Measurements from ENCODE around the gene NCKAP5.

Gene NCKAP5

GRCh38 chr2:132911726-132912724 lies 656.2 kb downstream of the NCKAP5 start:
- DNase-seq: no peak

GRCh38 chr2:132910432-132910831 lies 657.8 kb downstream of the NCKAP5 start:
- DNase-seq: no peak

DNA sequence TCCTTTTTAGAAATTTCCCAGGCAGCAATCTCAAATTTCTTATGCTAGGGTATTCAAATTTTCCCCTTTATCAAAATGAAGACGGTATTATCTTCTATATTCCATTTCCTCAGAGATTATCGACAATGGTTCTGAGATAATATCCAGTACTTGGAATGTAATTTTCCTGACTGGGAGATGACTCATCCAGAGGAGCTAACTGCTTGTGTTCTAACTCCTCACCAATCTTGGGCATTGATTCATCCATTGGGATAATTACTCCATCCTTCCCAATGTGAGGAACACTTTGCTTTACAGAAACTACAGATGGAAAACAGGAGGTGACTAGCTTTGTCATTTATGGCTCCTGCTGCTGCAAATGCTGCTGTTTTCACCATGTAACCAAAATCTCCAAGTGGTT lies 658.8 kb downstream of the NCKAP5 start:
- no peak for DNase-seq

DNA sequence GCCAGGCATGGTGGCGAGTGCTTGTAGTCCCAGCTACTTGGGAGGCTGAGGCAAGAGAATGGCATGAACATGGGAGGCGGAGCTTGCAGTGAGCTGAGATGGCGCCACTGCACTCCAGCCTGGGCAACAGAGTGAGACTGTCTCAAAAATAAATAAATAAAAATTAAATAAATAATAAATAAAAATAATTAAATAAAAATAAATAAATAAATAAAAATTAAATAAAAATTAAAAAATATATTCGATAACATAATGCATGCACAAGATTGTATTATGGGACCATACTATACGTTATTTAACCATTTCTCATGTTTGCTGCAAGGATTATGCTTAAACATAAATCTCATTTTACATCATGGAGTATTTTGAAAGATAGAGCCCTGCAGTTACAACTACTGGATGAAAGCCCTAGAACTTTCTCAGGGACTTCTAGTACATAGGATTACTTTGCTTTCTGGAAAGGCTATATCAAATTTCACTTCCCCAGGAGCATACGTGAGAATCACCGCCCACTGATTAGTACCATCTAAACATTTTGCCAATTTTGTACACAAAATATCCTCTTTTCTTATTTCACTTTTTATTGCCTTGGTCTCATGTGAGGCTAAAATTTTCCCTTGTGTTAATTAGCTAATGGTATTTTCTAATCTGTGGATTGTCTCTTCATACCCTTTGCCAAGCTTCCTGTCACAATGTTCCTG lies 664.0 kb downstream of the NCKAP5 start:
- no peak for DNase-seq

DNA sequence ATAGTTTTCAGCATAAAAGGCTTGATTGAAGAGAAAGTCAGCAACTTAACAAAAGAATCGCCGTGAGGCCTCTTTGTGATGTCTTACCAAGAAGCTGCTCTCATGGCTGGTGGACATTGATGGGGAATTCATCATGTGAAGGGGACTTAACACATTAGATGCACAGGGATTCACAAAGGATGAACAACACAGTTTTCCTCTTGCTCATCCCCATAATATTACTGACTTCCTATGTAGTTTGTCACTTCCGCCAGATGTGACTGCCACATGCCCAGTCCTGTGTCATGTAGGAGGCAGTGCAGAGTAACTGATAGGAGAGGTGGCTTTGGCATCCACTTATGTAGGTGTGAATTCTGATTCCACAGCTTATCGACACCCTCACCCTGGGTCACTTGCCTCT lies 665.6 kb downstream of the NCKAP5 start:
- no peak for DNase-seq

- no peak for DNase-seq
These were observed 666.6 kb downstream of the NCKAP5 start for GRCh38 chr2:132901661-132902060.

- DNase-seq: no peak
These were observed 671.2 kb downstream of the NCKAP5 start for GRCh38 chr2:132897111-132897510.

DNA sequence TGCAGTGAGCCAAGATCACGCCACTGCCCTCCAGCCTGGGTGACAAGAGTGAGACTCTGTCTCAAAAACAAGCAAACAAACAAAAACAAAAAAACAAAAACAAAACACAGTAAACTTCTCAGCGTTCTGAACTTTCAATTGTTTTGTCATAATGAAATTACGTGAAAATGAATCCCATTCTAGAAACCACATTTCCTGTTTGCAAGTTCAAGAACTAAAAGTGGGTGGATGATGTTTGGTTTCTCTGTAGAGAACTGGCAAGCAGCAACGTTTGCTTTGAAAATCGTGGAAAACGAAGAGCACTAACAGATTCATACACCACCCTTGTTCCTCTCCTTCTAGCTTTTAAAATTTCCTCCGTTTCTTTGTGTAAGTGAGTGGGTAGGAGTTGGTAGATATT lies 672.2 kb downstream of the NCKAP5 start:
- DNase-seq: no peak

DNA sequence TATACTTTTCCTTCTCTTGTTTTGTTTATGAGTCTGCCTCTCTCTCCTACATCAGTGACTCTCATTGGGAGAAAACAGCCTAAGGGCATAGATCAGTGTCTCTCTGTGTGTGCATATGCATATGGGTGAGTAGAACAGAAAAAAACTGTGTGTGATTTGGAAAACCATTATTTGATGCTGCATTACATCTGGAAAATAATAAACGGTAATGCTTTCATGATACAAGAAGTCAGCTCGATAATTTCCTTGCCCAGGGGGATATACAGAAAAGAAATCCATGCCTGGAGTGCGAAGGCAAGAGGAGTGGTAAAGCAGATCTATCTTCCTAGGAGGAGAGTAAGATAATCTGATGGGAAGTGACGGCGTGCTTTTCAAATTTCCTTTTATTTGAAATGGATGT lies 676.8 kb downstream of the NCKAP5 start:
- DNase-seq: no peak

DNA sequence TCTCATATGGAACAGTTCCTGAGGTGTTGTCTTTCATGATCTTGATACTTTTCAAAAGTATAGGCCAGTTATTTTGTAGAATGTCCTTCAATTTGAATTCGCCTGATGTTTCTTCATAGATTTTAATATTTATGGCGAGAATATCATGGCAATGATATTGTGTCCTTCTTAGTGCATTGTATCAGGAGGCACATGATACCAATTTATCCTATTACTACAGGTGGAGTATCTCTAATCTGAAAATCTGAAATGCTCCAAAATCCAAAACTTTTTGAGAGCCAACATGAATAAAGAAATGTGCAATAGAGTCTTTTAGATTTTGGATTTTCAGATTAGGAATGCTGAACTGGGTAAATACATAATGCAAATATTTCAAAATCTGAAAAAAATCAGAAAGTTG lies 681.7 kb downstream of the NCKAP5 start:
- DNase-seq: no peak

DNA sequence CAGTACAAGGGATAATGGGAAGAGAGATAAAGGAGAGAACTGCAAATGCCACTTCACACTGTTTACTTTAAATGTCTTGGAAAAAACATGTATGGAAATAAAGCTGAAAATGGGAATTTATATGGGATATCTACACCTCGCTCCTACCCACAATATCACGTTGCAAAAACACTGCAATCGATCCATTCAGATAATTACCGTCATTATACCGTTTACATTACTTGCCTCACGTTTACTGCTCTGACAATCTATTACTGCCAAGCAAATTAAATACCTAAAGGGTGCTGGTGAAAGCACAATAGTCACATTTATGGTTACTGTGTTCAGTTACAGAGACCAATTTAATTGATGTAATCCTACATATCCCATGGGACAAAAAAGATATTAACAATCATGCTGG lies 683.6 kb downstream of the NCKAP5 start:
- DNase-seq: no peak

DNA sequence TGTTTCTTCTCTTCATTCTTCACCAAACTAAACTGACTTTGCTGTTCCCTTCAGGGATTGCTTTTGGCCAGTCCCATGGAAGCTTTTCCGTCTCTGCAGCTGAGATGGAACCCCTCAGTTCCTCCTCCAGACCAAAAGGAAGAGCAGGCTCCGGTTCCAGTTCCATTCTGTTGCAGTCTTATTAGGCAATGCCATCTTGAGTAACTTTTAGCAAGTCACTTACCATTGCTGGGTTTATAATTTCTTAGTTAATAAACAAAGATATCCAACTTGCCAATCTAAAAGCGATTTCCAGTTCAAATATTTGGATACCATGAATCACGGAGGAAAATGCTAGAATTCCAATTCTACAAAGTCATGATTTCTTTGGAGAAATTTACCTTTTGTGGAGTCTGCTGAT lies 684.0 kb downstream of the NCKAP5 start:
- DNase-seq: no peak

DNA sequence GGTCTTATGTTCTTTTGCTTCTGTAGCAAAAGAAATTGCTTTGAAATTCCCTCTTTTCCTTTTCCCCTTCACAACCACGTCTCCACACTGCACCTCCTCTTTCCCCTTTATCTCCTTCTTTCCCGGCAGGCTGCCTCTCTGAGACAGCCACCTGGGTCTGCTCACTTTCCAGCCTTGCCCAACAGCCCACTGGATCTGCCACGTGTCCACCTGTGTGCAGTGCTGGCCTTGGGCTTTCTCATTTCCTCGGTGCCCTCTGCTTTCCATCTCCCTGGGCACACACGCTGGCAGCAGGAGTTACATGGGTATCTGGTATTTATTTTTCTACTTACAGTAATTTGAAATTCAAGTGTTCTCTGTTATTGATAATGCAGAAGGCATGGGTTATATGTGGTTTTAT lies 684.8 kb downstream of the NCKAP5 start:
- DNase-seq: no peak

GRCh38 chr2:132881546-132881945 lies 686.7 kb downstream of the NCKAP5 start:
- DNase-seq: no peak

GRCh38 chr2:132877923-132878322 lies 690.3 kb downstream of the NCKAP5 start:
- no peak for DNase-seq

GRCh38 chr2:132876745-132877391 lies 691.4 kb downstream of the NCKAP5 start:
- DNase-seq: no peak

- DNase-seq: no peak
These were observed 693.1 kb downstream of the NCKAP5 start for GRCh38 chr2:132875193-132875592.

DNA sequence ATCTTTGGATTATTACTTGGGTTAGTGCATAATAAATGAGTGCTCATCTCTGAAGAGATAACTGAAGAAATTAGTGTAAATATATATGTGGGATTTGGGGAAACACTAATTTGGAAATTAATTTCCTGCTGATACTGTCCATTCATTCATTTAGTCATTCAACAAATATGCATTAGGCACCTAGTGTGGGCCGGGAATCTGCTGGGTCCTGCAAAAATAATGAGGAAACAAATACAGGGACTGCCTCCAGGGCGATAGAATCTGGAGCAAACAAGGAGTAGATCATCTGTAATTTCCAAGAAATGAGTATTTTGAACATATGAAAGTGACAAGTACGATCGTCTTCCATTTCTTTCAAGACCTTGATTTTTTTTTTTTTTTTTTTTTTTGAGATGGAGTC lies 694.5 kb downstream of the NCKAP5 start:
- DNase-seq: no peak

DNA sequence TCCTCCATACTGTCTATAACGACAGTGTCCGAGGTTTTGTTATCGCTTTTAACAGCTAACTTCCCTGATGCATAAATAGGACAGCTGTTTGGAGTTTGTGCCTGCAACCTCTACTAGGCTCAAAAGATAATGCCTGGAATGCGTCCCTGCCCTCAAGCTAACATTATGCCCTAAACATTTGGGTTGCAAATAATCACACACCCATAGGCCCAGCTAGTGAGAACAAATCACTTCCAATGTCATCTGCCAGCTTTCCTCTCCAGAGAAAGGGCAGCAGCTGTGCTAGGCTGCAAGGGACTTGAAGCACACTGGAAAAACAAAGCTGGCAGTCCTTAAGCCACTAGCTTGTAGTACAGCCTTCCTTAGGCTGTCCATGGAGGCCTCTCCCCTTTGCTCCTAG lies 696.4 kb downstream of the NCKAP5 start:
- DNase-seq: no peak

GRCh38 chr2:132863961-132864360 lies 704.3 kb downstream of the NCKAP5 start:
- DNase-seq: no peak

- DNase-seq: no peak
These were observed 708.0 kb downstream of the NCKAP5 start for GRCh38 chr2:132860220-132860619.

DNA sequence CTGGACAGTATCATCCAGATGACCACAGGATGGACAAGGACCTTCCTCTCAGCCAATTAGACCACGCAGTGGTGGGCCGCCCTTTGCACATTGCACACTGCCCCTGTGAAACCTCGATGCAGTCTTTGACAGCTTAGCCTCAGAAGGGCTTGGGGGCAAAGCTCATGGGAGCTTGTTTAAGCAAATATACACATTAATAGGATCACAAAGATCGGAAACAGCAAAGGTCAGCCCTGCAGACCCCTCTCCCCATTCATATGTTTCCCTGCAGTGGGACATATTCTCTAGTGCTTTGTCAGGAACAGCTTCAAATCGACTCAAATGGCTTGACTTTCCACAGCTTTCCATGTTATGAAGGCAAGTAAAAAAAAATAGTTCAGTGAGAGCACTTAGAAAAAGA lies 708.7 kb downstream of the NCKAP5 start:
- no peak for DNase-seq

- no peak for DNase-seq
These were observed 710.9 kb downstream of the NCKAP5 start for GRCh38 chr2:132857319-132857718.

DNA sequence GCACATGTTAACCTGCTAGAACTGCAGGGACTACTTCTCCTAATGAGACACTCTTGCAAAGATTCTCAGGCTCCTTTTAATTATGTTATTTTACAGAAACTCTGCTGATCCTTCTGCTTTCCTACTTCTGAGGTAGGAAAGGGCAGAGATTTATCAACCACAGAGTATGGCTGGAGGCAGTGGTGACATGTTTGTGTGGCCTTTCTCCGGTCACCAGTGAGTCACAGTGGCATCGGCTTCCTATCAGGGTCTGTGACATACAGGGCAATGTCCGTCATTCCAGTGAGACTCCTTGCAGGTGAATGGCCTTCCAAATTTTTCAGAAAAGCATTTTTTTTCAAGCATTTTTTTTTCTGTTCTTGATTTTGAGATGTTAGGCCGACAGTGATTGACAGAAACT lies 717.6 kb downstream of the NCKAP5 start:
- DNase-seq: no peak

Measured in DMS79 (cell line).